HCT116 (cell line): Measurements from ENCODE around the gene DBP. TPM values are rescaled to one million over a fixed set of nuclear protein-coding genes. Genes with fewer than 3 reads are reported as not detected.

Experiments
- ATAC-seq: fragments of 200-7000 bp; cut with Tn5 transposase; 2 replicates; pipeline ENCODE4 v1.9.1; 2020; ENCODE audit warnings: mild to moderate bottlenecking, moderate library complexity
- BruUV-seq: library from RNA; stranded (reverse); fragments of 400-500 nt; replicated peaks from 2 replicates; lab custom pipeline; 2021; lab: Mats Ljungman, UMichigan
- CTCF ChIA-PET: fragments of 300-600 bp; sonication (Branson Sonifier 250); formaldehyde crosslinking; loops from one replicate; lab custom pipeline; 2021; ENCODE audit warnings: antibody characterized with exemption; lab: Charles Lee
- POLR2A ChIA-PET: fragments of 300-600, 350-600 bp; sonication (Branson Sonifier 250); formaldehyde crosslinking; loops from one replicate; lab custom pipeline; 2021; ENCODE audit warnings: antibody characterized with exemption; lab: Charles Lee
- RAD21 ChIA-PET, 2 experiments: fragments of 300-600 bp; sonication (Branson Sonifier 250); formaldehyde crosslinking; loops; one replicate each; lab custom pipeline; 2023; ENCODE audit warnings: low total read pairs in 2 of 2; ENCODE audit not compliant: uncharacterized antibody in 2 of 2, unreplicated experiment in 2 of 2, low non-redundant PET in 1 of 2; lab: Charles Lee
- DNase-seq: peaks from one replicate; pipeline ENCODE4 v3.0.0-alpha.2; 2010; ENCODE audit warnings: low read depth, low spot score
- H2AFZ ChIP-seq: fragments of 200-600 bp; shearing (Covaris generic), sonication (generic); 2 replicates; pipeline ENCODE4 v1.6.1; 2017; ENCODE audit warnings: low read depth, mixed run types, mixed read lengths, antibody characterized with exemption, low read length; ENCODE audit not compliant: poor library complexity, severe bottlenecking
- H3K27ac ChIP-seq: 2 replicates; pipeline ENCODE4 v1.5.1; 2012; ENCODE audit warnings: low read depth, low read length
- H3K27me3 ChIP-seq: fragments of 200-600 bp; sonication (generic); 2 replicates; pipeline ENCODE4 v1.6.1; 2016; ENCODE audit warnings: mixed run types, low read length, mixed read lengths; ENCODE audit not compliant: insufficient read depth
- H3K36me3 ChIP-seq, 2 experiments: fragments of 200-500 bp in 1 of 2; fragments of 200-600 bp in 1 of 2; sonication (Bioruptor generic) in 1 of 2; sonication (generic) in 1 of 2; 2 replicates each; pipeline versions ENCODE4 v1.5.1 to v1.6.1; 2014 to 2016; ENCODE audit warnings: low read length in 2 of 2, inconsistent platforms in 1 of 2, mixed read lengths in 1 of 2, mixed run types in 1 of 2; ENCODE audit not compliant: insufficient read depth in 2 of 2, control insufficient read depth in 1 of 2
- H3K4me1 ChIP-seq, 2 experiments: fragments of 200-600 bp in 1 of 2; sonication (generic) in 1 of 2; 2 replicates each; pipeline versions ENCODE4 v1.5.1 to v1.6.1; 2012 to 2017; ENCODE audit warnings: low read length in 2 of 2, inconsistent platforms in 1 of 2, mild to moderate bottlenecking in 1 of 2, mixed read lengths in 1 of 2, mixed run types in 1 of 2, moderate library complexity in 1 of 2; ENCODE audit not compliant: insufficient read depth in 2 of 2, control insufficient read depth in 1 of 2
- H3K4me2 ChIP-seq: fragments of 200-600 bp; sonication (generic); 2 replicates; pipeline ENCODE4 v1.6.1; 2017; ENCODE audit warnings: mixed run types, low read length, mixed read lengths
- H3K4me3 ChIP-seq, 2 experiments: fragments of 200-600 bp in 1 of 2; sonication (generic) in 1 of 2; replicated peaks in 1 of 2; 2 replicates each; pipeline ENCODE4 v1.5.1; 2011 to 2016; ENCODE audit warnings: low read length in 2 of 2, control low read depth in 1 of 2, low read depth in 1 of 2, mild to moderate bottlenecking in 1 of 2, mixed read lengths in 1 of 2, mixed run types in 1 of 2
- H3K79me2 ChIP-seq: fragments of 200-600 bp; sonication (generic); 2 replicates; pipeline ENCODE4 v1.6.1; 2017; ENCODE audit warnings: mild to moderate bottlenecking, mixed run types, low read length, moderate library complexity, mixed read lengths; ENCODE audit not compliant: insufficient read depth
- H3K9ac ChIP-seq: fragments of 200-600 bp; sonication (generic); 2 replicates; pipeline ENCODE4 v1.6.1; 2016; ENCODE audit warnings: low read length, mixed read lengths
- H3K9me2 ChIP-seq: fragments of 200-600 bp; sonication (generic), shearing (Covaris generic); 2 replicates; pipeline ENCODE4 v1.6.1; 2017; ENCODE audit warnings: mixed run types, mild to moderate bottlenecking, moderate library complexity; ENCODE audit not compliant: insufficient read depth
- H3K9me3 ChIP-seq, 2 experiments: fragments of 200-500 bp in 1 of 2; fragments of 200-600 bp in 1 of 2; sonication (Bioruptor generic) in 1 of 2; sonication (generic) in 1 of 2; 2 replicates each; pipeline ENCODE4 v1.6.1; 2014 to 2017; ENCODE audit warnings: low read length in 2 of 2, mixed read lengths in 2 of 2, inconsistent platforms in 1 of 2, low read depth in 1 of 2, mild to moderate bottlenecking in 1 of 2, mixed run types in 1 of 2, moderate library complexity in 1 of 2; ENCODE audit not compliant: control insufficient read depth in 1 of 2, insufficient read depth in 1 of 2
- H4K20me1 ChIP-seq: fragments of 200-600 bp; sonication (generic), shearing (Covaris generic); 2 replicates; pipeline ENCODE4 v1.6.1; 2017; ENCODE audit warnings: mixed run types, mild to moderate bottlenecking, moderate library complexity; ENCODE audit not compliant: insufficient read depth
- CTCF ChIP-seq, 3 experiments: fragments of 200-600 bp in 1 of 3; sonication (generic) in 1 of 3; IDR thresholded peaks in 2 of 3; conservative IDR thresholded peaks in 1 of 3; 2 replicates each; pipeline ENCODE4 v1.5.1; 2012 to 2017; ENCODE audit warnings: low read depth in 2 of 3, low read length in 2 of 3, antibody characterized with exemption in 1 of 3, borderline replicate concordance in 1 of 3, control low read depth in 1 of 3, mild to moderate bottlenecking in 1 of 3, mixed read lengths in 1 of 3, mixed run types in 1 of 3, moderate library complexity in 1 of 3; ENCODE audit not compliant: insufficient read depth in 1 of 3
- YY1 ChIP-seq: IDR thresholded peaks from 2 replicates; pipeline ENCODE4 v1.6.1; 2011; ENCODE audit warnings: low read length, low read depth, moderate library complexity, mild to moderate bottlenecking; ENCODE audit not compliant: insufficient replicate concordance; ENCODE audit errors: extremely low read depth
- intact Hi-C: fragments of 100-400 bp; cut with micrococcal nuclease; formaldehyde crosslinking; loops from 2 replicates; pipeline ENCODE4 v1.10.0; 2022
- total RNA-seq: library from RNA; stranded (reverse); gene quantifications from one replicate; pipeline ENCODE4 v1.2.1, GENCODE V29; 2021; ENCODE audit not compliant: unreplicated experiment
- TF ChIP-seq, protein P1 (sequence below): IDR thresholded peaks from 2 replicates; pipeline ENCODE4 v1.6.1; 2011; ENCODE audit warnings: mild to moderate bottlenecking, low read length, moderate library complexity; ENCODE audit not compliant: insufficient replicate concordance; ENCODE audit errors: extremely low read depth

The DBP gene
- total RNA-seq, 1 experiment from 2014 or later = 45.9 TPM

DNA sequence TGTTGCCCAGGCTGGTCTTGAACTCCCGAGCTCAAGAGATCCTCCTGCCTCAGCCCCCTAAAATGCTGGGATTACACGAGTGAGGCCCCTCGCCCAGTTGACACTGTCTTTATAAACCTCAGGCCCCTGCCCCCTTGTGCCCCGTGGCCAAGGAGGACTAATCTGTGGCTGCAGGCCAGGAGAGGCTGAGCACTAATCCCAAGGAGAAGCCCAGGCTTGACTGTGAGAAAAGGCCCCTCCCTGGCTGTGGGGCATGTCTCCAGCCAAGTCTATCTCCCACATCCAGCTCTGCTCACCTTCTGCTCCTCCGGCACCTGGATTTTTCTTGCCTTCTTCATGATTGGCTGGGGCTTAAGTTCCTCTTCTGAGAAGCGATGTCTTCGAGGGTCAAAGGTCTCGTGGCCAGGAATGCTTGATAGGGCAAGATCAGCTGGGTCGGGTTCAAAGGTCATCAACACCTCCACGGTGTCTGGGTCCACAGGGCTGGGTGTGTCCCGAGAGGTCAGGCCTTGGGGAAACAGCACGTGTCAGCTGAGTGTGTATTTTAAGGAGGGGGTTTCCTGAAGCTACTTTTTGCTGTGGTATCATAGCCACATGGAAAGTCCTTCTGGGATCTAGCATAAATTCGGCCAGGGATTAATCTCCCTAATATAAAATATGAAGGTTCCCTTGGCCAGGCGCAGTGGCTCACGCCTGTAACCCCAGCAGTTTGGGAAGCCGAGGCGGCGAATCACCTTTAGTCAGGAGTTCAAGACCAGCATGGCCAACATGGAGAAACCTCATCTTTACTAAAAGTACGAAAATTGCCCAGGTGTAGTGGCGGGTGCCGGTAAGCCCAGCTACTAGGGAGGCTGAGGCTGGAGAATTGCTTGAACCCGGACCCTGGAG lies 3.8 kb downstream of the DBP start:
- POLR2A ChIA-PET = interaction anchor here (0.6 to 2.6 kb wide), 6 partner anchors 9 to 156 kb away, joined by 3 to 16 read pairs (median 7); partner anchors contain the start of genes CA11, RPL18 and SPHK2
- Histone ChIP-seq H3K9ac (peak overlapping the region; percentile 96), H3K27ac (peak overlapping the region; percentile 95), H3K79me2 (peaks cover 18% of the 10 kb centered on the region), H3K4me2 (peak overlapping the region; percentile 93), H3K9me3 (no peaks in the 10 kb centered on the region), H3K27me3 (no peaks in the 10 kb centered on the region), H3K4me3 (peak overlapping the region; percentile 43 to 83), H4K20me1 (no peaks in the 10 kb centered on the region), H3K9me2 (no peaks in the 10 kb centered on the region), H3K4me1 (peaks cover 38 to 79% of the 10 kb centered on the region in 2 experiments), H2AFZ (no peak overlapping the region), H3K36me3 (peaks cover 2 to 13% of the 10 kb centered on the region in 2 experiments; a peak in 1 of 4 replicates)
- DNase-seq = no peak
- intact Hi-C loops = no loop called here
- BruUV-seq = no TSS peak
- CTCF ChIA-PET = no interaction called here
- no peak for ATAC-seq
- RAD21 ChIA-PET = interaction anchor here in 1 of 2 experiments (1.0 kb wide), 1 partner anchor 14 kb away, joined by 3 read pairs; the partner anchor contains the start of genes RPL18 and SPHK2
- TF ChIP-seq YY1 (no peak), CTCF (IDR thresholded peaks at IDR 0.05 in 2 of 3, conservative IDR thresholded peaks at IDR 0.05 in 1 of 3; ENCODE audit: borderline replicate concordance in 1 of 3, insufficient read depth in 1 of 3, low read depth in 2 of 3, low read length in 2 of 3) (no peak)
- TF ChIP-seq, protein P1, sequence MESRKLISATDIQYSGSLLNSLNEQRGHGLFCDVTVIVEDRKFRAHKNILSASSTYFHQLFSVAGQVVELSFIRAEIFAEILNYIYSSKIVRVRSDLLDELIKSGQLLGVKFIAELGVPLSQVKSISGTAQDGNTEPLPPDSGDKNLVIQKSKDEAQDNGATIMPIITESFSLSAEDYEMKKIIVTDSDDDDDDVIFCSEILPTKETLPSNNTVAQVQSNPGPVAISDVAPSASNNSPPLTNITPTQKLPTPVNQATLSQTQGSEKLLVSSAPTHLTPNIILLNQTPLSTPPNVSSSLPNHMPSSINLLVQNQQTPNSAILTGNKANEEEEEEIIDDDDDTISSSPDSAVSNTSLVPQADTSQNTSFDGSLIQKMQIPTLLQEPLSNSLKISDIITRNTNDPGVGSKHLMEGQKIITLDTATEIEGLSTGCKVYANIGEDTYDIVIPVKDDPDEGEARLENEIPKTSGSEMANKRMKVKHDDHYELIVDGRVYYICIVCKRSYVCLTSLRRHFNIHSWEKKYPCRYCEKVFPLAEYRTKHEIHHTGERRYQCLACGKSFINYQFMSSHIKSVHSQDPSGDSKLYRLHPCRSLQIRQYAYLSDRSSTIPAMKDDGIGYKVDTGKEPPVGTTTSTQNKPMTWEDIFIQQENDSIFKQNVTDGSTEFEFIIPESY = no peak
